GM21360 (cell line): ENCODE results near the gene STAT1.
"Not testable (repeated sequence)": the region's sequence is repeated elsewhere in the genome, so short reads cannot be mapped to it uniquely, and the experiment has no call there.

Source experiments
- ATAC-seq: cut with Tn5 transposase; IDR thresholded peaks from one replicate; pipeline ENCODE4 v1.9.1; 2021; ENCODE audit warnings: mild to moderate bottlenecking, moderate library complexity; ENCODE audit not compliant: unreplicated experiment

STAT1 gene

GRCh38 chr2:191009541-191010374, 4.2 kb downstream of the STAT1 start:
- ATAC-seq, result no peak

- no peak for ATAC-seq
These were observed 5.7 kb downstream of the STAT1 start for GRCh38 chr2:191008286-191008685.

- no peak for ATAC-seq
These were observed 6.8 kb downstream of the STAT1 start for GRCh38 chr2:191006997-191007783.

GRCh38 chr2:191006297-191006696, 7.7 kb downstream of the STAT1 start:
- ATAC-seq, result no peak

GRCh38 chr2:191003405-191004309, 10.3 kb downstream of the STAT1 start:
- ATAC-seq, result no peak

GRCh38 chr2:191001624-191002023, 12.3 kb downstream of the STAT1 start:
- ATAC-seq, result no peak

GRCh38 chr2:191001032-191001431, 12.9 kb downstream of the STAT1 start:
- no peak for ATAC-seq

- ATAC-seq, result no peak
These were observed 13.9 kb downstream of the STAT1 start for GRCh38 chr2:190999949-191000665.

GRCh38 chr2:190999058-190999457, 14.9 kb downstream of the STAT1 start:
- ATAC-seq, result no peak

- ATAC-seq, result no peak
These were observed 16.4 kb downstream of the STAT1 start for GRCh38 chr2:190997526-190998113.

GRCh38 chr2:190996947-190997346, 17.0 kb downstream of the STAT1 start:
- no peak for ATAC-seq

- no peak for ATAC-seq
These were observed 17.5 kb downstream of the STAT1 start for GRCh38 chr2:190996338-190996946.

GRCh38 chr2:190995315-190995714, 18.7 kb downstream of the STAT1 start:
- not testable (repeated sequence) for ATAC-seq

GRCh38 chr2:190994148-190994547, 19.8 kb downstream of the STAT1 start:
- ATAC-seq, result no peak

- ATAC-seq, result no peak
These were observed 20.7 kb downstream of the STAT1 start for GRCh38 chr2:190993292-190993643.

GRCh38 chr2:190990132-190990531, 23.8 kb downstream of the STAT1 start:
- no peak for ATAC-seq

- ATAC-seq, result no peak
These were observed 25.1 kb downstream of the STAT1 start for GRCh38 chr2:190988910-190989309.

- no peak for ATAC-seq
These were observed 26.0 kb downstream of the STAT1 start for GRCh38 chr2:190987938-190988337.

- no peak for ATAC-seq
These were observed 26.9 kb downstream of the STAT1 start for GRCh38 chr2:190987116-190987515.
